Activated CD8-positive, alpha-beta memory T cell treated with anti-CD3 and anti-CD28 coated beads, Interleukin-2, amount 10 ng/mL, durations not matched to agents 7 days and 5 days (primary cell): ENCODE data around the gene WSB1. TPM values are rescaled to one million over a fixed set of nuclear protein-coding genes. Genes with fewer than 3 reads are reported as not detected.

ENCODE experiments used
- ATAC-seq: fragments of 150-1000 bp; cut with Tn5 transposase; one replicate; pipeline ENCODE4 v1.10.0; 2021; ENCODE audit warnings: moderate library complexity
- CTCF ChIA-PET: fragments of 350-600 bp; sonication (Branson Sonifier 250); formaldehyde crosslinking; loops from one replicate; lab custom pipeline; 2021; ENCODE audit warnings: antibody characterized with exemption; lab: Charles Lee
- DNase-seq: peaks from one replicate; pipeline ENCODE4 v3.0.0-alpha.2; 2020
- H3K27ac Mint-ChIP-seq: one replicate; pipeline ENCODE4 v1.8.0; 2021; ENCODE audit warnings: mild to moderate bottlenecking, mixed read lengths
- H3K27me3 Mint-ChIP-seq: one replicate; pipeline ENCODE4 v1.8.0; 2021; ENCODE audit warnings: mixed read lengths
- H3K36me3 Mint-ChIP-seq: one replicate; pipeline ENCODE4 v1.8.0; 2021; ENCODE audit warnings: mild to moderate bottlenecking, mixed read lengths
- H3K4me1 Mint-ChIP-seq: one replicate; pipeline ENCODE4 v1.8.0; 2021; ENCODE audit warnings: mixed read lengths
- H3K4me3 Mint-ChIP-seq: one replicate; pipeline ENCODE4 v1.8.0; 2021; ENCODE audit warnings: mild to moderate bottlenecking, moderate library complexity, mixed read lengths
- H3K9me3 Mint-ChIP-seq: one replicate; pipeline ENCODE4 v1.8.0; 2022; ENCODE audit warnings: low read depth, mixed read lengths
- microRNA-seq: library from miRNA; unstranded; fragments of <30 nt; microRNA quantifications from one replicate; pipeline ENCODE4 v1.2.0, GENCODE V29; 2022
- total RNA-seq, 2 experiments: library from RNA; stranded (reverse); gene quantifications; one replicate each; pipeline ENCODE4 v1.2.3, GENCODE V29; 2021

Gene WSB1
- total RNA-seq, 2 experiments from 2014 or later, result 109 to 177 TPM

GRCh38 chr17:27362909-27363308 lies 69.0 kb downstream of the WSB1 start:
- ATAC-seq, result no peak
- CTCF ChIA-PET, result interaction anchor here (2.2 kb wide), 1 partner anchor 237 kb away, joined by 6 read pairs; no protein-coding TSS in a partner anchor
- no peak for DNase-seq
- Mint-ChIP-seq H3K36me3 (no peaks in the 10 kb centered on the region), H3K27ac (no peak overlapping the region), H3K27me3 (peaks cover 7% of the 10 kb centered on the region), H3K4me3 (no peak overlapping the region), H3K4me1 (peaks cover 6% of the 10 kb centered on the region), H3K9me3 (no peaks in the 10 kb centered on the region)

GRCh38 chr17:27363326-27363725 lies 69.4 kb downstream of the WSB1 start:
- Mint-ChIP-seq H3K36me3 (no peaks in the 10 kb centered on the region), H3K4me1 (peaks cover 6% of the 10 kb centered on the region), H3K27ac (no peak overlapping the region), H3K27me3 (peaks cover 7% of the 10 kb centered on the region), H3K4me3 (no peak overlapping the region), H3K9me3 (no peaks in the 10 kb centered on the region)
- ATAC-seq (no peak), DNase-seq (no peak)
- CTCF ChIA-PET, result interaction anchor here (1.3 to 2.2 kb wide), 2 partner anchors 9 to 237 kb away, joined by 3 to 6 read pairs; no protein-coding TSS in a partner anchor

Small RNA genes lying within 50 kb of the gene (microRNA-seq; reads per million reads assigned to microRNA genes)
- not detected for gene MIR4522

Other genes starting within 250 kb of the WSB1 start
- 10 to 100 TPM; 56.6 to 70.4 TPM for gene KSR1, start 162.3 kb downstream of the WSB1 start, total RNA-seq